DMS53 treated with DMSO at 0.1 percent for 48 hours (cell line): ENCODE measurements around the gene FAM53B.
"Not testable (repeated sequence)": the region's sequence is repeated elsewhere in the genome, so short reads cannot be mapped to it uniquely, and the experiment has no call there.

Source experiments
- DNase-seq: peaks from one replicate; lab custom pipeline; 2025; ENCODE audit not compliant: unreplicated experiment; lab: John Stamatoyannopoulos, UW

FAM53B gene

GRCh38 chr10:124614003-124614659 is 130.0 kb downstream of the FAM53B start:
- DNase-seq = no peak

GRCh38 chr10:124612611-124613498 is 131.3 kb downstream of the FAM53B start:
- no peak for DNase-seq

GRCh38 chr10:124611738-124612137 is 132.4 kb downstream of the FAM53B start:
- DNase-seq = no peak

DNA sequence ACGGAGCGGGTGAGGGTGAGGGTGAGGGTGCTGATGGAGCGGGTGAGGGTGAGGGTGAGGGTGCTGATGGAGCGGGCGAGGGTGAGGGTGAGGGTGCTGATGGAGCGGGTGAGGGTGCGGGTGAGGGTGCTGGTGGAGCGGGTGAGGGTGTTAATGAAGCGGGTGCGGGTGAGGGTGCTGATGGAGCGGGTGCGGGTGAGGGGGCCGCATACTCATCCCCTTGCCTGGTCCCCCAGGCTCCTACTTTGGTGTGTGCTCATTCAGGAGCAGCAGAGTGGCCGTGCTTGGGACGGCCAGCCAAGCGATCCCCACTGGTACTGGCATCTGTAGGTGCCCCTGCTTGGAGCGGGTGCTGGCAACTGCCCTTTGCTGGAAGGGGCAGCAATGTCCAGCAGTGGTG is 133.3 kb downstream of the FAM53B start:
- not testable (repeated sequence) for DNase-seq

- not testable (repeated sequence) for DNase-seq
Measured at GRCh38 chr10:124610186-124610585, 134.0 kb downstream of the FAM53B start.

- no peak for DNase-seq
Measured at GRCh38 chr10:124609698-124610097, 134.5 kb downstream of the FAM53B start.

DNA sequence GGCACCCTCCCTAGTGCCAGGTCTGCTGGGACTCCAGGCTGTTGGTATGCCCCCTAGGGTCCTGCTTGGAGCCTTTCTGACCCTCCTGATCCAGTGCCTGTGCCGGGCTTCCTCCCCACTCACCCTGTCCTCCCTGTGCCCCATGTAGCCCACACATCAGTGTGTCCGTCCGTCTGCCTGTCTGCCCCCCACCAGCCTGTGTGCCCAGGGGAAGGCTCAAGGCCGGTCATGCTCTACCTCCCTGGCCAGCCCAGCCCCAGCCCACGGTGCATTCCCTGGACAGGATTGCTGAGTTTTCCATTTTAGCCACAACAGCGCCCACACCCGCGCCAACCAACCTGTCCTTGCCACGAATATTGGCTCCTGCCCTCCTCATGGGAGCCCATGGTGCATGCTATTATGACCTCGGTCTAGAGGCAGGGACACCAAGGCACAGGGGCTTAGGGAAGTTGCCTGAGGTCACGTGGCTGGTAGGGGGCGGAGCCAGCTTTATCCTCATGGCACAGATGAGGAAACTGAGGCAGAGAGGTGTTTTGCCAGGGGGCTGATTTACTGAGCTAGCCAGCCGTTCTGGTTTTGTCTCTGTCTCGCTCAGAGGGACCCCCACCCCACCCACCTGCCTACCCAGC is 136.0 kb downstream of the FAM53B start:
- DNase-seq = no peak

GRCh38 chr10:124607693-124608092 is 136.5 kb downstream of the FAM53B start:
- DNase-seq = no peak

DNA sequence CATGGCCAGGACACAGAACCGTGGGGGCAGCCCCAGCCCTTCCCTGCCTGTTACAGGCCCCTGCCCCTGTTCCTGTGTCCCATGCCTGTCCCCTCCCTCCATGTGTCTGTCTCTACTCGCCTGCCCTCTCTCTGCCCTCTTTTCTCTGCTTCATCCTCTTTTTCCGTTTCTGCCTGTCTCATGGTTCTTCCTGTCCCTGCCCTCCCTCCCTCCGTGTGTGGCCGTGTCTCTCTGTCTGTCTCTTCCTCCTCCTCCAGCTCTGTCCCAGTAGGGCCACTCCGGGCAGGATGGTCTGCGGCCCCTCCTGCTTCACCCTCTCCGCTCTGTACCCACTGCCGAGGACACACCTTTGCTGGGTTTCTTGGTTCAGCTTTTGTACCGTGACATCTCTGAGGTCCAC is 137.4 kb downstream of the FAM53B start:
- DNase-seq = no peak

DNA sequence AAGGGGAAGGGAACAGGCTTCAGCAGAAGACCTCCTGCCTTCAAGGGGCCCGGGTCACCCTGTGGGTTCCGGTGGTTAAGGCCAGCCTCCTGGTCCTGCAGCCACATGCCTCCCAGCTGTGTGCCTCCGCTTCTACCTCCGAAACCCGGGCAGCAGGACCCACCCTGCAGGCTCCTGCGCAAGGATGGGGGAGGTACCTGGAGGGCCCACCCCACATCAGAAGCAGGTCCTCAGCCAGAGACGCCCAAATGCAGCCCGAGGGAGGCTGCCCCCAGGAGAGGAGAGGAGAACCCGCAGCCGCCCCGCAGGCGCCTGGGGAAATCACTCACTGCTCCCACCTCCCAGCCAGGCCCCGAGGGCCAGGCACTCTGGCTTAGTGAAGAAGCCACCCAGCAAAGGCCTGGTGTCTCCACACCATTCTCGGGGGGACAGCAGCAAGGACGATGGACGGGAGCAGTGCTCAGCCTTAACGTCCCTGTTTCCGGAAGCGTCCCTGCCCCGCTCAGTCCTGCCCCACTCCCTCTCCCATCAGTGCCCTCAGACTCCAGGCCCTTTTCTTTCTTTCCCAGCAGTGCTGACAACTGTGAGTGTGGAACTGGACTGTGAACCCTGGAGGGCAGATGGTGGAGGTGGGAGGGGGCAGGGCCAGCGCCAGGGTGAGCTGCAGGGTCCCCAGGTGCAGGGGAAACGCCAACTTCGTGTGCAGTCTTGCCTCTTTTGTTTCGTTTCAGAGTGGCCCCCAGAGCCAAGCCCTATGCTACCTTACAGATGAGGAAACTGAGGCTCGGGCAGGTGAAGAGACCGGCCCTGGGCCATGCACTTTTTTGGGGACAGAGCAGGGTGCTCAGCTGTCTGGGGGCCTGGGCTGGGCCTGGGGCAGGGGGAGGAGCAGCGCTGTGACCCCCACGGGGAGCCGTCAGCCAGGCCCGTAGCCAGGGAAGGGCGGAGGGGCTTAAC is 138.0 kb downstream of the FAM53B start:
- DNase-seq = no peak

- DNase-seq = no peak
Measured at GRCh38 chr10:124605481-124605855, 138.7 kb downstream of the FAM53B start.

GRCh38 chr10:124605001-124605370 is 139.2 kb downstream of the FAM53B start:
- no peak for DNase-seq

DNA sequence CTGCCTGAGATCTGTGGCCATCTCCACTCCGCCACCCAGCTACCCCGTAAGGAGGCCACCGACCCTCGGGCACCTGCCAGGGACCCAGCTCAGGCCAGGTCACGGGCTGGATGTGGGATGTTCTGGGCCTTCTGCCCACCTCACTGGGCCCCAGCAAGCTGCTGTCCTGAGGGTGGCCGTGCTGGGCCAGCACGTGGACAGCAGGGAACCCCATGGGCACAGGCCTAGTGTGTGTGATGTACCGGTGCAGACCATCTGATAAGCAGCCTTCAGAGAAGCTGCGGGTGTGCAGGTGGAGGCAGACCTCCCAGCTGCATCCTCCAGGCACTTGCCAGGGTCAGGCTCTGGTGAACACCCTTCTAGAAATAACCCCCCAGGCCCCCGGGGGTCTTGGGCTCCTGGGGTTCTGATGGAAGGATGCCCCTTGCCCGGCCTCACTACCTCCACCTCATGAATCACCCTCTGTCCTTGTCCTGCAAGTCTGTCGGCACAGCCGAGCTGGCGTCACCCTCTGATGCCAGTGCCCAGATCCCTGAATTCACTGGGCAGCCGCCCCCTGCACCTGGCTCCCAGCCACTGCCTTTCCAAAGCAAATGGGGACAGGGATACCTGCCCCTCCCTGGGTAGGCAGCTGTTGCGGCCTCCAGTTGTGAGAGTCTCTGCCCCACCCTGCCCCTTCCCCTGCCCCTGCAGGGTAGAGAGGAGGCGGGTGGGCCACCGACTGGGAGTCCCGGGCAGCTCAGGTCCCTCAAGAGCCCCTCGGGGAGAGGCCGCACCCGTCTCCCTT is 139.8 kb downstream of the FAM53B start:
- DNase-seq = no peak

DNA sequence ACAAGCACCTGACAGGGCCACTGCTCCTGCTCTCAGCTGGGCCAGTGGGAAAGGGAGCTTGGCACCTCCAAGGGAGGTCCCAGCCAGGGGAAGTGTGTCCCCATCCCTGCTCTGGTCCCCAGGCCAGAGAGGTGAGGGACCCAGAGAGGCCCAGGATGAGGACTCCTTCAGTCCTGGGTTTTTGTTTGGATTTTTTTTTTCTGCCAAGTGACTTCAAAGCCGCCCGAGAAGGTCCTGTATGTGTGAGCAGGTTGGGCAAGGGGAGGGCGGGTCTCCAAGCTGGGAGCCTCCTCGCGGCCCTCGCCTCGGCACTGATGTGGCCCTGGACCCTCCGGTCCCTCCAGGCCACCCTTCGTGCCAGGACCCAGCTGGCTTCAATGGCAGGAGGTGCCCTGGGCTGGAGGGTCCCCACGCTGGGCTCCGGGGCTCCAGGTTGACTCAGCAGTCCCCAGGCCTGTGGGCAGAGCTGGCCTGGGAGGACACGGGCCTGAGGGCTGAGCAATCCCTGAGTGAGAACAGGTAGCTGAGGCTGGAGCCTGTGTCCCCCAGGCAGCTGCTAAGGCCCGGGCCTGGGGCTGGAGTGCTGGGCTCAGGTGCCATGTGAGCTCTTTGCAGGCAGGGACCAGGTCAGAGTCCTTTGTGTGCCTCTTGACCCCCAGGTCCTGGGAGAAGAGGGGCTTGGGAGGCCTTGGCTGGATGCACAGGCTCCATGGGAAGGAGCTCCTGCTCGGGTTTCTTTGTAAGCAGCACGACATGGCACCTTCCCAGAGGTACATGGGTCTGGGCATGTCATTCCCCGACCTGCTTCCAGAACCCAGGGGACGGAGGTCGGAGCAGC is 140.6 kb downstream of the FAM53B start:
- no peak for DNase-seq

- no peak for DNase-seq
Measured at GRCh38 chr10:124602646-124603365, 141.4 kb downstream of the FAM53B start.

DNA sequence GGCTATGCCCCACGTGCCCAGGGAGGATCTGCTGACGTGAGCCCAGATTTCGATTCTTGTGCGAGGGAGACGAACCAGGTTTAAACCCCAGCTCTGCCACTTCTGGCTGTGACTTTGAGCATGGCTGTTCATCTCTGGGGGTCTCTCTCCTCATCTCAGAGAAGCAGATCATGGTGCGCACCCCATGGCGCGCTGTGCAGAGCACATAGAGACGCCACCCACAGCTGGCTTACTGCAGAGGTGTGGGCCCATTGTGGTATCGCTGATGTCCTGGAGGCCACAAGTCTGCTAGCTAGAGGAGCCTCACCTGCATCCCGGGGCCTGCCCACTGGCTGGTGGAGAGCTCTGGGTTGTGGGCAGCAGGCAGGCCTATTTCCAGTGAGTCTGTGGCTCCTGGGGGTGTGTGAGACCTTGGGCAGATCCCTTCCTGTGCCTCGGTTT is 142.0 kb downstream of the FAM53B start:
- DNase-seq = no peak

DNA sequence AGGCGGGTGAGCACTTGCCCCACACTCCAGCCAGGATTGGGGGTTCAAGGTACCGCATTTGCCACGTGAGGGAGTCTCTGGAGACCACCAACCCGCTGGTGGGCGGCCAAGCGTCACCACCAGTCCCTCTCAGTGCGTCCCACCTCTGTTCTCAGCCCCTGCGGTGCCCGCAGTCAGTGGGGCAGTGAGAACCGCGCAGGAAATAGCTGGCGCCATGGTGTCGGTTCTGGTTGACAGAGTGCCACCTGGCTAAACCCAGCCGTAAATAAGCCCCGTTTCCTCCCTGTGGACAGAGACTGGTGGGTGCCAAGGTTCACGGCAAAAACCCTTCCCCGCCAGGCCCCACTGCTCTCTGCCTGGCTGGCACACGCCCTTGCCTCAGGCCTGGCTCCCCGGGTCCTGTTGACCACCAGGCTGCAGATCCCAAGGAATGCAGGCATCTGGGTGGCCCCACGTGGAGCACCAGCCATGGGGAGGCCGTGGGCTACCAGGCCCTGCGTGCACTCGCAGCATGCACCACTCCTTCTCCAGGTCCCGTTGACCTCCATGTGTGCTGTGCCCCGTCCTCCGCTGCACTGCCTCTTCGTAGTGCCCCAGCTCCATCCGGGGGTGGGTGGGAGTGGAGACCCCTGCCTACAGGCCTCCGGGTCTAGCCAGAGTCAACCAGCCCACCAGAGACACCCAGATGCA is 142.6 kb downstream of the FAM53B start:
- no peak for DNase-seq

GRCh38 chr10:124601016-124601415 is 143.2 kb downstream of the FAM53B start:
- no peak for DNase-seq
